Measurements from ENCODE around the gene ITSN1. TPM values are rescaled to one million over a fixed set of nuclear protein-coding genes. Genes with fewer than 3 reads are reported as not detected.
"Not testable (repeated sequence)": the region's sequence is repeated elsewhere in the genome, so short reads cannot be mapped to it uniquely, and the experiment has no call there.

Gene ITSN1
- 42.5 and 50.8 TPM in 2 replicates for total RNA-seq (2014; rRNA removed; shearing (Covaris generic))

DNA sequence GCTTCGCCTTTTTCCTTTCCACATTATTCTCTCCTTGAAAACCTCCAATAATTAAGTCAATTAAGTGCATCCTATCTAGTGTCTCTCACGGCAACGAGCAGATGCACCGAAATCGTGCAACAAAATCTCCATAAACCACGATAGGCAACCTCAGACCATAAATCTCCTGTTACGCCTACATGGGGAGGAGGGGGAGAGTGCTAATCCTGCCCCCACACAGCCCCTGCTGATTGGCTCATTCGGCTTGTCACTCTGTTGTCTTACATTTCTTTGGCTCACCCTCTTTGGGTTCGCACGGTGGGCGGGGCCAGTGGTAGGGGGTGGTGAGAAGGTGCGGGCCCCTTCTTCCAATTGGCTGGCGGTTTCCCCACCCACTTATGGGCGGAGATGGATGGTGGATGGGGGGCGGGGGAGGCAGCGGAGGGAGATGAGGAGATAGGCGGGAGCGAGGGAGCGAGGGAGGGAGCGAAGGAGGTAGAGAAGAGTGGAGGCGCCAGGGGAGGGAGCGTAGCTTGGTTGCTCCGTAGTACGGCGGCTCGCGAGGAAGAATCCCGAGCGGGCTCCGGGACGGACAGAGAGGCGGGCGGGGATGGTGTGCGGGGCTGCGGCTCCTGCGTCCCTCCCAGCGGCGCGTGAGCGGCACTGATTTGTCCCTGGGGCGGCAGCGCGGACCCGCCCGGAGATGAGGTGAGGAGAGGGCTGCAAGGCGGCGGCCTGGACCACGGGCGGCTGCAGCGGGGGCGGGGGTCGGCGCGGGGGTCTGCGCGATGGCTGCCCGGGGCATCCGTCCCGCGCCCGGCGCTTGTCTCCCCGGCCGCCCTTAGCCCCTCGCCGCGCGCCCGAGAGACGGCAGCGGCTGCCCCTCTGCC lies at the start of gene ITSN1:
Gene ITSN1 (plus strand): TSS at position 475 of the 869 bp plus-strand sequence. CDS start 76,328 bp downstream, outside the sequence.
- no peaks in the 10 kb centered on the region for H3K9me3 ChIP-seq (replicated peaks)
- DNase-seq, result peak; percentile 100
- peak within 1 kb of the TSS; percentile 67 for H3K4me3 ChIP-seq
- peak within 1 kb of the TSS; percentile 66 for H3K27ac ChIP-seq
- H3K27me3 ChIP-seq, result no peaks in the 10 kb centered on the region
- H3K4me1 ChIP-seq, result peaks cover 2% of the 10 kb centered on the region
- H3K36me3 ChIP-seq, result no peaks in the 10 kb centered on the region

GRCh38 chr21:33598051-33598450 lies 44.2 kb upstream of the ITSN1 start:
- H3K9me3 ChIP-seq (replicated peaks), result no peaks in the 10 kb centered on the region
- H3K27ac ChIP-seq, result no peak overlapping the region
- H3K4me1 ChIP-seq, result no peaks in the 10 kb centered on the region
- no peak for DNase-seq
- peaks cover 32% of the 10 kb centered on the region for H3K36me3 ChIP-seq
- H3K4me3 ChIP-seq, result no peak overlapping the region
- H3K27me3 ChIP-seq, result no peaks in the 10 kb centered on the region

DNA sequence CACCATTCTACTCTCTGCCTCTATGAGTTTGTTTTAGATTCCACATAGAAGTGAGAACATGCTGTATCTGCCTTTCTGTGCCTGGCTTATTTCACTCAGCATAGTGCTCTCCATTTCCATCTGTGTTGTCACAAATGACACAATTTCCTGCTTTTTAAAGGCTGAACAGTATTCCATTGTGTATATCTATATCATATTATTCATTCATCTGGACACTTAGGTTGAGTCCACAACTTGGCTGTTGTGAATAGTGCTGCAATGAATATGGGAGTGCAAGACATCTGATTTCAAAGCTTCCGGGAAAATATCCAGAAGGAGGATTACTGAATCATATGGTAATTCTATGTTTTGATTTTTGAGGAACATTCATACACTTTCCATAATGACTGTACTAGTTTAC lies 33.7 kb upstream of the ITSN1 start:
- H3K36me3 ChIP-seq, result peaks cover 9% of the 10 kb centered on the region
- no peak overlapping the region for H3K4me3 ChIP-seq
- no peaks in the 10 kb centered on the region for H3K27me3 ChIP-seq
- no peak for DNase-seq
- no peak overlapping the region for H3K27ac ChIP-seq
- no peaks in the 10 kb centered on the region for H3K9me3 ChIP-seq (replicated peaks)
- no peaks in the 10 kb centered on the region for H3K4me1 ChIP-seq

GRCh38 chr21:33611006-33611744 lies 31.1 kb upstream of the ITSN1 start:
- H3K9me3 ChIP-seq (replicated peaks), result no peaks in the 10 kb centered on the region
- H3K4me3 ChIP-seq, result no peak overlapping the region
- H3K36me3 ChIP-seq, result peaks cover 17% of the 10 kb centered on the region
- H3K4me1 ChIP-seq, result no peaks in the 10 kb centered on the region
- H3K27me3 ChIP-seq, result no peaks in the 10 kb centered on the region
- DNase-seq, result no peak
- no peak overlapping the region for H3K27ac ChIP-seq

GRCh38 chr21:33617565-33617964 lies 24.7 kb upstream of the ITSN1 start:
- not testable (repeated sequence) for H3K27ac ChIP-seq; H3K9me3 ChIP-seq (replicated peaks)
- H3K36me3 ChIP-seq, result peaks cover 20% of the 10 kb centered on the region

DNA sequence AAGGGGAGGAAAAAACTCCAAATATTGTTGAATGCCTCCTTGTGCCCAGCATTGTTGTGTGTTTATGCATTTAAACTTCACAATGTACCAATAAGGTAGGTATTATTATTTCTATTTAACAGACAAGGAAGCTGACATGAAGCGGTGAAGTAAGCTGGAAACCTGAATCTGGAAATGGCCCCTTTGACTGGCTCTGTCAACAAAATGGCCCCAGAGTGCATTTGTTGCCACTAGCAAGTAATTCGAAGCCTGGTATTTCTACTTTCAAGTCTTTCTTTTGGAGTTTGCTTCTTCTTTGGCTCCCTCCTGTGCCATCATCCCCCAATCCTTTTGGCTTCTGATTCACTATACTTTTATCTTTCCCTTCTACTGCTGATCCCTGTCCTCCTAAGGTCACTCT lies 23.9 kb upstream of the ITSN1 start:
- no peak for DNase-seq
- Histone ChIP-seq H3K9me3 (replicated peaks) (no peaks in the 10 kb centered on the region), H3K4me3 (no peak overlapping the region), H3K4me1 (no peaks in the 10 kb centered on the region), H3K27me3 (no peaks in the 10 kb centered on the region), H3K36me3 (peaks cover 18% of the 10 kb centered on the region), H3K27ac (no peak overlapping the region)

More at GRCh38 chr21:33617565-33617964, 24.7 kb upstream of the ITSN1 start:
- not testable (repeated sequence) for H3K4me3 ChIP-seq, H3K4me1 ChIP-seq, DNase-seq, H3K27me3 ChIP-seq

DNA sequence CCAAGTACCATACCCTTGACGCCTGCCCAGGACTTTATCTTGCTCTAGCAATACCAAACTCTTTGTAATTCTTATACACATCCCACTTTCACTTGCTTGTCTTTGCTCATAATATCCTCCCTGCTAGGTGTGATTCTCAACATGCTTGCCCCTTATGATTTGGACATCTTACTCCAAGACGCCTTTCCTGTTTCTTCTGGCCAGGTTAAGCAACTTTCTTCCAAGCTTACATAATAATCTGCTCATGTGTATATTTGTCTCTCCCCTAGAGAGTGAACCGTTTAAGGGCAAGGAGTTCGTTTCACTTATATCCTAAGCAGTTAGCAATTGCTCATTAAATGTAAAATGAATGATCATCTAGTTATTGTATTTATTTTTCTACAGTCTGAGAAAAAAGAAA lies 22.6 kb upstream of the ITSN1 start:
- Histone ChIP-seq H3K36me3 (peaks cover 21% of the 10 kb centered on the region), H3K4me1 (no peaks in the 10 kb centered on the region), H3K27me3 (no peaks in the 10 kb centered on the region), H3K9me3 (replicated peaks) (no peaks in the 10 kb centered on the region), H3K4me3 (no peak overlapping the region), H3K27ac (no peak overlapping the region)
- DNase-seq, result no peak

DNA sequence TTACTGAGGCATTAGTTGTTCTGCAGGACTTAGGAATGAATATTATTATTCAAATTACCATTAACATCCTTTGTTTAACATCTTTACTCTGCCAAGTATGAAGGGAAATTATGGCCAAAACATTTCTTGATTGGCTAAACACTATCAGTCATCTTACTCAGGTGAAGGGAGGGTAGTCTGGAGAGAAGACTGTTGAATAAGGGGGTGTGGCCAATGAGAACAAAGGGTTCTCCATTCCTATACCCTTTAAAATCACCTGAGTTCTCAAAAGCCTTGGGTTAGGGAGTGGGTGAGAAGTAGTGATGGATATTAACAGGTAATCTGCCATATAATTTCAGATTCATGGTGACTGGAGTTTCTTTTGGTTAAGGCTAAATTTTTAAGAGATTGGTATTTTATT lies 20.0 kb upstream of the ITSN1 start:
- Histone ChIP-seq H3K36me3 (peaks cover 18% of the 10 kb centered on the region), H3K4me1 (no peaks in the 10 kb centered on the region), H3K9me3 (replicated peaks) (no peaks in the 10 kb centered on the region), H3K4me3 (no peak overlapping the region), H3K27me3 (no peaks in the 10 kb centered on the region), H3K27ac (no peak overlapping the region)
- DNase-seq, result no peak

GRCh38 chr21:33626151-33626550 lies 16.1 kb upstream of the ITSN1 start:
- not testable (repeated sequence) for H3K27ac ChIP-seq; H3K4me1 ChIP-seq; H3K4me3 ChIP-seq; DNase-seq; H3K9me3 ChIP-seq (replicated peaks); H3K27me3 ChIP-seq
- peaks cover 31% of the 10 kb centered on the region for H3K36me3 ChIP-seq

- no peak for DNase-seq
- Histone ChIP-seq H3K27me3 (no peaks in the 10 kb centered on the region), H3K4me1 (0 out of 2 replicates have a peak, but pooled peaks cover 2% of the 10 kb centered on the region)
These were observed 8.0 kb upstream of the ITSN1 start for GRCh38 chr21:33634254-33634653.

DNA sequence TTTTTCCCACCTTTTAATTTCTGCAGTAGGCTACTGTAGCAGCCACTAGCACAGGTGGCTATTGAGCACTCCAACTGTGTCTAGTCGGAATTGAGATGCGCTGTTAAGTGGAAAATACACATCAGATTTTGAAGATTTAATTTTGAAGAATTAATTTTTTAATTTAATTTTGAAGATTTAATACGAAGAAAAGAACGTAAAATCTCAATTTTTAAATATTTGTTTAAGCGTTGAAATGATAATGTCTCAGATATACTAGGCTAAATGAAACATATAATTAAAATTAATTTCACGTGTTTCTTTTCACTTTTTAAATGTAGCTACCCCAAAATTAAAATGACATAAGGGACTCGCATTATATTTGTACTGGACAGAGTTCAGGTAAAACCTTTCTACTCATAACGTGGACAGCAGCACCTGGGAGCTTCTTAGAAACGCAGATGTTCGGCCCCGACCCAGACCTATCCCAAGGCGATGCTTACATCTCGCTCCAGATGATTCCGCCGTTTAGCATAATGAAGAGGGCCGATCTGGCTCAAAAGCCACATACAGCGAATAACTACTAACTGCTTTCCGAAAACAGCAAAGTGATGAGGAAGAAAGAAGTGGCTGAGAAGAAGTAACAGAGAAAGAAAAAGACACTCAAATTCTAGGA lies 1.5 kb upstream of the ITSN1 start:
- no peak for DNase-seq
- H3K27me3 ChIP-seq, result no peaks in the 10 kb centered on the region
- H3K27ac ChIP-seq, result peak overlapping the region; percentile 66; the same call in 1 of the 2 replicates
- H3K36me3 ChIP-seq, result peaks cover 4% of the 10 kb centered on the region
- no peaks in the 10 kb centered on the region for H3K9me3 ChIP-seq (replicated peaks)
- H3K4me3 ChIP-seq, result peak overlapping the region; percentile 67
- peaks cover 4% of the 10 kb centered on the region; the same call in 1 of the 2 replicates for H3K4me1 ChIP-seq

More at GRCh38 chr21:33634254-33634653, 8.0 kb upstream of the ITSN1 start:
- Histone ChIP-seq H3K27ac (no peak overlapping the region), H3K9me3 (replicated peaks) (no peaks in the 10 kb centered on the region), H3K4me3 (no peak overlapping the region), H3K36me3 (peaks cover 33% of the 10 kb centered on the region)

- DNase-seq, result peak; percentile 100
- H3K9me3 ChIP-seq (replicated peaks), result no peaks in the 10 kb centered on the region
- peaks cover 2% of the 10 kb centered on the region; the same call in 1 of the 2 replicates for H3K4me1 ChIP-seq
- H3K27ac ChIP-seq, result peak within 1 kb of the TSS; percentile 66
- peak within 1 kb of the TSS; percentile 67 for H3K4me3 ChIP-seq
- no peaks in the 10 kb centered on the region for H3K27me3 ChIP-seq
- H3K36me3 ChIP-seq, result no peaks in the 10 kb centered on the region; the same call in 1 of the 2 replicates
These were observed 812 bp upstream of the ITSN1 start, which contains the start of gene CRYZL1 for GRCh38 chr21:33641352-33642026. Gene CRYZL1, minus strand, starts transcription at chr21:33641741. Its CDS starts 10,190 bp downstream, at chr21:33631551.

- Histone ChIP-seq H3K27me3 (no peaks in the 10 kb centered on the region), H3K27ac (peak overlapping the region; percentile 20; the same call in 1 of the 2 replicates), H3K4me3 (peak overlapping the region; percentile 67), H3K9me3 (replicated peaks) (no peaks in the 10 kb centered on the region), H3K36me3 (no peaks in the 10 kb centered on the region), H3K4me1 (peaks cover 8% of the 10 kb centered on the region)
- DNase-seq, result peak; percentile 47 to 56
These were observed 776 bp downstream of the ITSN1 start for GRCh38 chr21:33642896-33643657.
